Measurements from ENCODE around the gene MEF2C.

The MEF2C gene

DNA sequence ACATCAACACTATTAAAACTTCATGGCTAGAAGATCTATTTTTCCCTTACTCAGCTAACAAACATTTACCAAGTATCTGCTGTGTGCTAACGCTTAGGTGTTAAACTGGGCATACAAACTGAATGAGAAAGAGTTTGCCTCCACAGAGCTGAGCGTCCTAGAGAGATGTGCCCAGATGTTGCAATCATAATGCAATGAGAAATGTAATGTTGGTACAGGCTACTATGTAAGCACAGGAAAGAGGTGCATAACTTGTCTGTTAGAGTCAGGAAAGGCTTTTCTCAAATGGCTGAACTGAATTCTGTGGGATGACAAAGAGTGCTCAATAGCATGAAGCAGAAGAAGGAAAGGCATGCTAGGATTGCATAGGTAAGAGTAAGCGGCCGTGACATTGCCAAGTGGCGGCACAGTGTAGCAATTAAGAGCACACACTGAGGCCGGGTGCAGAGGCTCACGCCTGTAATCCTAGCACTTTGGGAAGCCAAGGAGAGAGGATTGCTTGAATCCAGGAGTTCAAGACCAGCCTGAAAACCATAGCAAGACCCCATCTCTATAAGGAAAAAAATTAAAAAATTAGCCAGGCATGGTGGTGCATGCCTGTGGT, 137.8 kb downstream of the MEF2C start:
- no peak for DNase-seq

DNA sequence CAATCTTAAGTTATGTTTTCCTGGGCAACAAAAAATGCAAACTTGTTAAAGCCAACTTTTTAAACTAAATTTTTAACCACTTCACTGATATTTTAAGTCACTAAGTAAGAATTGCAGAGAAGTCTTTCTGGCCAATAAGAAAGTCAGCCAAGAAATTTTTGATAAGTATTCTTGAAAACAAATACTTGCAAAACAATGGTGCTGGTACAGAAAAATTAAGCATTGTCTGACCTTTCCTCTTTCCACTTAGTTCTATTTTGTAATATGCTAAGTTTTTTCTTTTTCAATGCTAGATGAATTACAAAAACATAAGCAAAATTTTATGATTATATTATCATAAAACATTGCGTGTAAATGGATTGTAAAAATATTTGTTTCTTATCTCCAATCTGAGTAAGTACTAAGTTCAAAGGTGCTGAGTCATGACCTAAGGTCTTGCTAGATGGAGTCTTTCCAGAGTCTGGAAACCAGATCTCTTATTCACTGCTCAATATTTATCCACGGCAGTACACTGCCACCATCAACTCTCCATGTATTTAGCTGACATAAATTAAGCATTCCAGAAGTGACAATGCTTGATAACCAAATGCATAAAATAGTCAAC, 139.7 kb downstream of the MEF2C start:
- no peak for DNase-seq

DNA sequence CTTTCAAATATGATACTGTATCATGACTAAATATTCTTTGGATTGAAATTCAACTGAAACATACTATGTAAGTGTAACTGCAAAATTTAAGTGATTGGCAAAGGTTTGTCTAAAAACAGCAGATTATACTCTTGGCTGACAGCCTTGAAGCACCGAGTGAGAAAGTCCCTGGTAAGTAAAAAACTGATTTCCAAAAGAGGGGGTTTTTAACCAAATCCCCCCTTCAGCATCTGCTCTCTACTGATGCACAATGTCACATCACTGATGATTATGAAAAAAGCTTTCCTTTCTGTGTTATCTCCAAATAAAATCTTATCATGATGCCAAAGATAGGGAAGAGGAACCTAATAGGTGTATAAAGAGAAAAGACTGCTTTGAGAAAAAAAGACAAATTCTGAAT, 141.0 kb downstream of the MEF2C start:
- no peak for DNase-seq

DNA sequence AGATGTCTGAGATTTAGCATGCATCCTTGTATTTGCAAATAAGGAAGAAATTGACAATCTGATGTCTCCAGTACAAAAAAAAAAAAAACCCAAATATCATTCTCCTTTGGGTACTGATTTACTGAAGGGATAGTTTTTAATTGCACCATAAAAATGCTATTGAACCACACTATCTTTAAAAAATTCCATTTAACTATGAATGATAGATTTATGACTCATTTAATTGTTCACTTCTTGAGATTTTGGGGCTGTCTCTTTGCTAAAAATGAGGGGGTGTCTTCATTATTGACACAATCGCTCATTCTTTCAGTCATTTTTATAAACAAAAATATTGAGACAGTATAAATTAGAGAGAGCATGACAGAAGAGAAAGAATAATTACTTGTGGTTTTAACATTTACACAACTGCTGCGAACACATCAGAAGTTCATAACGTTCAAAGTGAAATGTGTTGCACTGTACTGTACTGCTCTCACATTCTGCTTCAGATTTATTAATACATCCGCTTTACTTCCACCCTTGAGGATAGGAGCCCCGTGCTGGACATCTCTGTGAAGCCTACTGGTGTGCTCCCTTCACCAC, 142.3 kb downstream of the MEF2C start:
- no peak for DNase-seq

DNA sequence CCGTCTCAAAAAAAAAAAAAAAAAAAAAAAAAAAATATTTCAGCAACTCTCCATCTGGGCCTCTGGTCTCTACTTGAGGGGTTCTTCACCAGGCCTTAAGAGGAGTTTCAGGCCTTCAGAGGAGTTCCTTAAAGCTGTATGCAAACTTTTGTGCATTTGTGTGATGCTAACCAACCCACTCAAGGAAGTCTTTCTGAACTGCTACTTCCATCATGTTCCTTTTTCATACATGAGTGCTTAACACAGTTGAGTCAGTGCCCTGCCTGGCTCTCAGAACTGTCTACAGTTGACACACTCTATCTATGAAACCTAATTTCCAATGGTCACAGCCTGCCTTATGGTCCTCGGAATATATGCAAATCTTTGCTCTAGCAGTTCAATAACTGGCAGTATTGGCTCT, 146.5 kb downstream of the MEF2C start:
- DNase-seq, result no peak

DNA sequence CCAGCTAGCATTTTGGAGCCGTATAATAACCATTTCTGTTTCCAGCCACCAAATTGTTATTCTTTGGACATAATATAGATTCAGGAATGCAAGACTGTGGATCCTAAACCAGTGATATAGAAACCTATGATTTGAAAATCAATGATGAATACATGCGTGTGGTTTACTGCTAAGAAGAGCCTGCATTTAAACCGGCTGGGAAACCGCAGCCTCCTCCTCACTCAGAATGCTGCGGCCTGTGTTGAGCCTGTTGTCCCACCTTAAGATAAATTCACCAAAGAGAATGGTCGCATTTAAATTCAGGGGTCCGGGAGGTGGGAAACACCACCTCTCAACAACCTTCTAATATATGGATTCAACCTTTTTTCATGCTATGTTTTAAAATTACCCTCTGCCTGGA, 148.0 kb downstream of the MEF2C start:
- DNase-seq, result no peak

DNA sequence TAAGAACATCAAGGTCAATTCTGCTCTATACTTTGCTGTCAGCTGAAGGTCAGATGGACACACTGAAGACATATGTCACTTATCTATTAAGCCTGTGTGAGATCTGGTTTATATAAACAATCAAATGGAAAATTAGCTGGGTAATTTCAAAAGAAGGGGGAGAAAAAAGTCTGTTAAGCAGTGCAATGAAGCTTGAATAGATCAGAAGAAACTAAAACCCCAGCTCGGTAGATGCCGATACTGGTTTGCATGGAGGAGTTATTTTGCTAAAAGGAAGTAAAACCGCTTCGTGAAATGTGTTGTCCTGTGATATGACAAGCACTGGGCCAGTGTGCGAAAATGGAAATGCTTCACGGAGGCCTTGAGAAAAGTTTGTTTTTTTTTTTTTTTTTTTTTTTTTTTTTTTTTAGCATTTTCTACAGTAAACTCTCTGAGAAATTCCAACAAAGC, 148.8 kb downstream of the MEF2C start:
- DNase-seq, result no peak

DNA sequence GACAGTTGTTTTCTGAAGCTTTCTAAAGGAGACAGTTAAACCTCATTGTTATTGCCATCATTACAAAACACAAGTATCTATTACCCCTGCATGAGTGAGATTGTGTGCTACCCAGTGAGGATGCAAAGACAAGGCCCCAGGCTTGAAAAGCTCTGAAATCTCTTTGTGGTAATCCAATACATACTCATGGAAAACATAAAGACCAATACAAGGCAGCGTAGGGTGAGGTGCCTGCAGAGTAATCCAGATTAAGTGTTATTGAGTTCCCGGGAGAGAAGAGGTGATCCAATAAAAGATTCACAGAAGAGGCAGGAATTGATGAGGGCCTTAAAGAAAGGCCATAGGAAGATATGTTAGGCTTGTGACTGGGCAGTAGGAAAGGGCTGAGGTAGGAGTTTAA, 150.1 kb downstream of the MEF2C start:
- no peak for DNase-seq

DNA sequence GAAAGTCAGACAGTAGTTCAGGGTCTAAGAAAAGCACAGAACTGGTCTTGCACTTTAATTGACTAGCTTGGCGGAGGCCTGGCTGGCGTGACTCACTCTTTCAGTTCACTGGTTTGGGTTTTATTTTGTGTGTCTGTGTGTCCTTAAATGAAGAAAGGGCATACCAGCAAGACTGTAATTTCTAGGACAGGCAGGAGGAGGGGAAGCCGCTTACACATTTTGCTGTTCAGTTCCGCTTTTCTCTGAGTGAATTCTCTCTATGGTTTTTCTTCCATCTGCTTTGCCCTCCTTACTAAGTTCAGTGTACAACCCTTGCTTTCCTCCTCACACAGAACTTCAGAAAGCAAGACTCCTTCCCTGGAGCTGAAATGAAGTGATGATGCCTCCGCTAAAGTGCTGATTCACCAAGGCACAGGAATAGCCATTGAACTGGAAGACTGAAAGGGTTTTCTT, 150.8 kb downstream of the MEF2C start:
- DNase-seq, result no peak

DNA sequence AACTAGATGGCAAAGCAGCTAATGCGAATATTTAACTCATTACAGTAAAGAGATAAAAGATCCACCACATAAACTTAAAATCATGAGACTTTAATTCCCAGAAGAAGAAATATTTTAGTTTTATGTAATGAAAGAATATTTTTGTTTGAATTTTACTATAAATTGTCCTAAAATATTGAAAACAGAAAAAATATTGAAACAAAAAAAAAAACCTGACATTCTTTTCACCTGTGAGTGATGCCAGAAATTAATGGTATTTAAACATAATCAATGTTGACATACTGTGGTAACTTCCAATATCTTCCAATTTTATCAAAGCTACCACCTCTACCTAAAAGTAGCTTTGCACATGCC, 153.2 kb downstream of the MEF2C start:
- DNase-seq, result no peak

DNA sequence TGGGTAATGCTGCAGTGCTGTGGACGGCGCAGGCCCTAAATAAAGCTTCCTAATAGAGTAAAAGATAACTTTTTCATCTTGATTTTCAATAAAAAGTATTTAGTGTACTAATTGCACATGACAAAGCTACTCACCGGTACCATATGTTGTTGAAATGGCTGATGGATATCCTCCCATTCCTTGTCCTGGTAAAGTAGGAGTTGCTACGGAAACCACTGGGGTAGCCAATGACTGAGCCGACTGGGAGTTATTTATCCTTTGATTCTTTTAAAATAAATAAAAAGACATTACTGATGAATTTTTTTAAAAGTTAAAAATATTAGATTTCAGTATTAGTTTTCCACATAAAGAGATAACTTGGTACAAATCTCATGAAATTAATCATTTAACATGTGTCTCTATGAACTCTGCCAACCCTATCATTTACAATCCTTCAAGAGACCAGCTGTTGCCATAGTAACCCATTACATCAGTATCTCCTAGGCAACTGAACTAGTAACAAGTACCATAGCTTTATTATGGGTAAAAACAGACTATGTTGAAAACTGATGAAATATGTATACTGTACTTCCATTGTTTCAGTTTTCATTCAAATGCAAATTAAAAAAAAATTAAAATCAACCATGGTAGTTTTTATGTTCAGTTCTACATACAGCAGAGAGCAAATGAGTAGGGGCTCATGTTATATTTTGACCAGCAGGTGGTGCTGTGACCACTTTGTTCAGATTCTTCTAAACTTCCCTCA, 153.7 kb downstream of the MEF2C start:
- peak; percentile 22 to 84 for DNase-seq

DNA sequence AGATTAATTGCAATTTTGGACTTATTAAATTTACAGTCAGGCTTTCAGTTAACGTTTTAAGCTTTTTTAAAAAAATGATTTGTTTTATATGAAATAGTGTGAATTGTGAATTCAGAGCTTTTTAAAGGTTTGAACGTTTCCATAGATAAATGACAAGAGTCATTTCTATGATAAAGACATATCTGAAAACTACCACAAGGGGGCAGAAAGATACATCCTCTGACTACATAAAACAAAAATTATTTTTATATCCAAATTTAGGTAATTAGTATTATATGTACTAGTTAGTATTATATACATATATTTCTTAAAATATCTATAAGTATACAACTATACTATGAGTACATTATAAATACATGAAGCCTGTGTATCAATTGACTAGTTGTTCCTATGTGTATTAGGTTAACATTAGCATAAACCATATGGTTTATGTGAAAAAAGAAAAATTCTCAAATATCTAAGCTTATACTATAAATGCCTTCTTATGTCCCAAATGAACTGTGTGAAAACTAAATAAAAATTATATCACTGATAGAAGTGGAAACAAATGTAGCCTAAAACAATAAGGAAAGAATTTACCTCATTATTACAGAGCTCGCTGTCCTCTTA, 155.2 kb downstream of the MEF2C start:
- DNase-seq, result peak in 1 of 2 experiments; percentile 58

DNA sequence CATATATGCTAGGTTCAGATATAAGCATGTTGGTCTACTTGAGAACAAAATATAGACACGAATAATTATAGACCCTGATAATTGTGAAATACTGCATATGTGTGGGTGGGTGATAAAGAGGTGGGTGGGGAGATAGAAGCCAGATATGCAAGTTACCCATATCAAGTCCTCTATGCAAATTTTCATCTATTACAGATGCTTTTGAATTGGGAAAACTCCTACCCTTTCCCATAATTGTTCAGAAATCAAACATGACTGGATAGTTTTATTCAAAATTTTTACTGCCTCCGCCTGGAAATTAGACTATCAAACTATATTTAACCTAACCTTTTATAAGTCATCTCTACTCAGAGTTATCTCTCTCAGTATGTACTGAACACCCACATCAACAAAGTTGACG, 157.5 kb downstream of the MEF2C start:
- no peak for DNase-seq

DNA sequence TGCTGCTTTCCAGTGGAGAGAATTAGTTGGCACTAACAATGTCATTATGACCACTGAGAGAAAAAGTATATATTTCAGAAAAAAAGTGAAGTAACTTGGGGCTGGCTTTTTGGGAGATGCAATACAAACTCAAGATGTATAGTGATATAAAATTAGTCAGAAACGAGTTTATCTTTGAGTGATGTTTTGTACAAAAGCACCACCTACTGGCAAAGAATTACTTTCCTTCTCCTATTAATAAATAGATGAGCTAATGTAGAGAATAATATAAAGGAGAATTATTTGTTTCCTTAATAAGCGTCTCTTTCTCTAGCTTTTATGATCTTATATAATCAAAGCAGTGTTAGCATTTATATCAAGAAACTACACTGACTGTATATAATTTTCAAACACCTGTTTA, 158.8 kb downstream of the MEF2C start:
- peak in 1 of 2 experiments; percentile 40 for DNase-seq

DNA sequence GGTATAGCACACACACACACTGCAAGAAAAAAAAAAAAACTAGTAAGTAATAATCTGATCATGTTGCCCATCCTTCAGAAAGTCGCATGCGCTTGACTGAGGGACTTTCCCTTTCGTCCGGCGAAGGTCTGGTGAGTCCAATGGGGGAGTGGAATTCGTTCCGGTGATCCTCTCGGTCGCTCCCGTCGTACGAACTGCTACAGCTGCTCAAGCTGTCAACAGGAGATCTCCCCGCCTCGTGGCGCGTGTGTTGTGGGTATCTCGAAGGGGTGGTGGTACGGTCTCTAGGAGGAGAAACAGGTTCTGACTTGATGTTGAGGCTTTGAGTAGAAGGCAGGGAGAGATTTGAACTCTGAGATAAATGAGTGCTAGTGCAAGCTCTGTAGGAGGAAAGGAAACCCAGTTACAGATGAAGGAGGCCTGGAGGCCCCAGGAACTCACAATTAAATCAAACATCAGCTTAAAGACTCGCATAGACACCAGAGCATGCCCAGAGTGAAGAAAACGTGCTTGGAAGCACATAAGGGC, 160.4 kb downstream of the MEF2C start:
- no peak for DNase-seq

DNA sequence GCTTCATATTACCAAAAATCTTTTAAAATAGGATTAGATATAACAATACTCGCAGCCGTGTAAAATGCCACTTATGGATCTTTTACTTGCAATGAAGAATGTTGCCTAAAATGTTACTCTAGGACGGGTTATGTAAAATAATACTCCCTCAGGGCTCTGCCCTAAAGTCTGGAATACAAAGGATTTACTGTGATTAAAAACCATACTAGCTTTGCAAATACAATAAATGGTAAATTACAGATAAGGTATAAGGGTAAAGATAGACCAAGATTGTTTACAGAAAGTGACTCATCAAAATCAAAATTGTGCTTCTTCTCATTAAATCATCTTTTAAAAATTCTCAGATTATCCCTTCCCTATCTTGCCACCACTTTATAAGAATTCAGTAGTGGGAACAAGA, 163.6 kb downstream of the MEF2C start:
- DNase-seq, result no peak

DNA sequence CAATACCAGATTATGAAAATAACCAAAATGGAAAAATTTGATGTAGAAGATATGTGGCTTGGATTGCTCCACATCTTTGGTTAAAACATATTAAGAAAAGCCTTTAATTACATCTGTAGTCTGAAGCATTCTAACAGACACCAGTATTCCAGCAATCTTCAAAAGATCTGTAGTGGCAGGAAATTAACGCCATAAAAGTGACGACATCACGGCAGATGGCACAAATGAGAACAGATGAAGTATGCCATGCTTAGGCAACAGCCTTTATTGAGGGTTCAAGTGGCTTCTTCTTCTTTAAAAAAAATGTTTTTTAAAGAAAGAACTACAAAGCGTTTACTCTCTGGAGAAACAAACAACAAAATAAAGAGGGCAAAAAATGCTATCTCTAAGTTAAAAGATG, 164.2 kb downstream of the MEF2C start:
- no peak for DNase-seq

DNA sequence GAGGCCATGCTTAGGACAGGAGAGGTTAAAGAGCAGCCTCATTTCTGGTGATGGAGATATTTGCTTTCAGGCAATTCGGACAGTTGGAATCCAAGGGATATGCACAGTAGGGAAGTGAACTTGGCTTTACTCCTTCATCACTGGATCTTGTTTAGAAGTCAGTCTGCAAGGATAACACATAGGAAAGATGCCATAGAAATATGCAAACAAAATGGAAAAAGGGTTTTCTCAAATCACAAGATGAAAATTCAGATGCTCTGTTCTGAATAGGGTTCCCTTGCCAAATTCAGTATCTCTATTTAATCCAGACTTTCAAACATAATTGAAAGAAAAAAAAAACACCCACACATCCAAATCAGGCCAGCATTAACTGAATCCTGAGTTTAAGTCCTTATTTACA, 166.9 kb downstream of the MEF2C start:
- DNase-seq, result no peak

DNA sequence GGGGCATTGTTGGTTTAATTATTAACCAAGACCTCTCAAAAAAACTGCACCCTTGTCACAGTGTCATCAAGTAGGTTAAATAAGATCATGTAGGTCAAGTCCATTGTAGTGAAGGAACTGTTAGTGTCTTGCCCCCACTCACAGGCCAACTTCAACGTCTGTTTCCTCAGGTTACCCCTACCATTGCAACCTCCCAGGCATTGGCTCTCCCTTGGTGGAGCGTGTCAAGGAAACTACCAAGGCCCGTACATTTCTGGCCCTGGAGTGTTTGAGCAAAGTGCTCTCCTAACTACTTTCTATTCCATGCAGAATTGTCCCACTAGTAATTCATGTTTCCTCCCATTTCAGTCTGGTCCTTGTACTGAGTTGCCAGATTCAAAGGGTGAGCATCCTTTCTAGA, 167.5 kb downstream of the MEF2C start:
- DNase-seq, result no peak

DNA sequence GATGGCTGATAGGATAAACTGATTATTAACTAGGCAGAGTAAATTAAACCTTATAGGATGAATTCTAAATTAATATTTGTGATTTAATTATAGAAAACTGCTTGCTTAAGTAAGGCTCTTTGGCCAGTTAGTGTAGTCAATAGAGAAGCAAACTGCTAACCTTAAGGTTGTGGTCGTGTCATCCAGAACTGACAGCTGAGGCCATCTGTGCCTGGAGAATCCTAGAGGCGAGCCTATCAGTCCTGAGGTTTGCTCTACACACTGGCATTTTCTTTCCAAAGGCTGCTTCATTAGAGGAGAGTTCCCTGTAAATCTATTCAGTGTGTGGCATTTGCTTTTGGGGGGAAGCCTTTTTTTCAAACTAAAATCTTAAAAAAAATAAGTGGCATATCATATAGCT, 169.2 kb downstream of the MEF2C start:
- DNase-seq, result no peak

DNA sequence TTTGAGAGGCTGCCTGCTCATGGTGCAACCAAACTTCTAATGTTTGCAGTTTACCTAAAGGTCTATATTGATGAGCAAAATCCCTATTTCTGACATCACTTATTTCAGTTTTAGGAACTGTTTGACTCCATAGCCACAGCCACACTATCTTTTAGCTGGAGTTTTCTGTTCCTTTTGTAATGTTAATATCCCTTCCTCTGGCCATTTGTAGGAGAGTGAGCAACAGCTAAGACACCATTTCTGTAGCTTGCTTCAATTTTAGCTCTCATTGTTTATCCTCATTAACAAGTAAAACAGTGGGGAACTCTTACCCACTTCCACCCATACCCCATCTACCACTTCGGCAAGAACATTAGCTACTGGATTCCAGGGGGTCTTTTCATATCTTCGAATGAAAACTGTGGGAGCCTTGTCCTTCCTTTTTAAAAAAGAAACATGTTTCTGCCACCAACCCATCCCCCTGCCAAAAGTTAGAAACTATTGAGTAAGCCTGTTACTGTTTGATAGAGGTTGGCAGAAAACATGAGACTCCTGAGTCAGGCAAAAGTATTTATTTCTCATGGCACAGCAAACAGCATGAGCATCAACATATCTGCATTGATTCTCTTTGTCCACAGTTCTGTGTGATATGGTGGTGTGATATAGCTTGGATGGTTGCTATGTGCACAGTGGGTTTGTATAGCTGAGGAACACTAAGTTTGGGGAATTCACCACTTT, 174.1 kb downstream of the MEF2C start:
- DNase-seq, result no peak

DNA sequence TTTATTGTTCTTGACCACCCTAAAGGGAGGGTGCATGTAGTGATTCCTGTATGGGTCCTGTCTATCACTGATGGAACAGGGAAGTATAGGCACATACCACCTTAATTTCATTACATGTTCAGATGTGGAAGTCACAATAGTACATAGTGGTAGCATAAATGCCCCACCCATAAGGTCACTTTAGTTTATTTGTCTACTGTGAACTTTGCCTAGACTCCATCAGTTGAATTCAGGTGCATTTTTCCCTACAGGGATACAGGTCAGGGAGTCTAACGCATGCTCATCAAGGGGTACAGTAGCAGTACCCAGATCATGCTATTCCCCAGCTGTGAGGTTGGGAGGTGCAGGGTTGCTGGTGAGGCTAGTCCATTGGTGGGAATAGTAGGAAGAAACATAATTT, 175.0 kb downstream of the MEF2C start:
- no peak for DNase-seq
